LNCaP clone FGC (cell line): ENCODE results near the gene TSPAN14.

Experiments
- DNase-seq: peaks from one replicate; pipeline ENCODE4 v3.0.0-alpha.2; 2011; ENCODE audit warnings: low read depth
- H3K4me3 ChIP-seq: 2 replicates; pipeline ENCODE4 v1.5.1; 2011; ENCODE audit warnings: mild to moderate bottlenecking, low read depth, low read length, control low read depth
- TF ChIP-seq, protein P1 (sequence below): IDR thresholded peaks from 2 replicates; pipeline ENCODE4 v1.5.1; 2012; ENCODE audit warnings: mild to moderate bottlenecking; ENCODE audit not compliant: control insufficient read depth, insufficient read depth; ENCODE audit errors: extremely low read depth

The TSPAN14 gene

GRCh38 chr10:80488539-80489066 lies 34.5 kb downstream of the TSPAN14 start:
- no peak overlapping the region for H3K4me3 ChIP-seq
- DNase-seq = no peak
- TF ChIP-seq, protein P1, sequence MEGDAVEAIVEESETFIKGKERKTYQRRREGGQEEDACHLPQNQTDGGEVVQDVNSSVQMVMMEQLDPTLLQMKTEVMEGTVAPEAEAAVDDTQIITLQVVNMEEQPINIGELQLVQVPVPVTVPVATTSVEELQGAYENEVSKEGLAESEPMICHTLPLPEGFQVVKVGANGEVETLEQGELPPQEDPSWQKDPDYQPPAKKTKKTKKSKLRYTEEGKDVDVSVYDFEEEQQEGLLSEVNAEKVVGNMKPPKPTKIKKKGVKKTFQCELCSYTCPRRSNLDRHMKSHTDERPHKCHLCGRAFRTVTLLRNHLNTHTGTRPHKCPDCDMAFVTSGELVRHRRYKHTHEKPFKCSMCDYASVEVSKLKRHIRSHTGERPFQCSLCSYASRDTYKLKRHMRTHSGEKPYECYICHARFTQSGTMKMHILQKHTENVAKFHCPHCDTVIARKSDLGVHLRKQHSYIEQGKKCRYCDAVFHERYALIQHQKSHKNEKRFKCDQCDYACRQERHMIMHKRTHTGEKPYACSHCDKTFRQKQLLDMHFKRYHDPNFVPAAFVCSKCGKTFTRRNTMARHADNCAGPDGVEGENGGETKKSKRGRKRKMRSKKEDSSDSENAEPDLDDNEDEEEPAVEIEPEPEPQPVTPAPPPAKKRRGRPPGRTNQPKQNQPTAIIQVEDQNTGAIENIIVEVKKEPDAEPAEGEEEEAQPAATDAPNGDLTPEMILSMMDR = no peak

DNA sequence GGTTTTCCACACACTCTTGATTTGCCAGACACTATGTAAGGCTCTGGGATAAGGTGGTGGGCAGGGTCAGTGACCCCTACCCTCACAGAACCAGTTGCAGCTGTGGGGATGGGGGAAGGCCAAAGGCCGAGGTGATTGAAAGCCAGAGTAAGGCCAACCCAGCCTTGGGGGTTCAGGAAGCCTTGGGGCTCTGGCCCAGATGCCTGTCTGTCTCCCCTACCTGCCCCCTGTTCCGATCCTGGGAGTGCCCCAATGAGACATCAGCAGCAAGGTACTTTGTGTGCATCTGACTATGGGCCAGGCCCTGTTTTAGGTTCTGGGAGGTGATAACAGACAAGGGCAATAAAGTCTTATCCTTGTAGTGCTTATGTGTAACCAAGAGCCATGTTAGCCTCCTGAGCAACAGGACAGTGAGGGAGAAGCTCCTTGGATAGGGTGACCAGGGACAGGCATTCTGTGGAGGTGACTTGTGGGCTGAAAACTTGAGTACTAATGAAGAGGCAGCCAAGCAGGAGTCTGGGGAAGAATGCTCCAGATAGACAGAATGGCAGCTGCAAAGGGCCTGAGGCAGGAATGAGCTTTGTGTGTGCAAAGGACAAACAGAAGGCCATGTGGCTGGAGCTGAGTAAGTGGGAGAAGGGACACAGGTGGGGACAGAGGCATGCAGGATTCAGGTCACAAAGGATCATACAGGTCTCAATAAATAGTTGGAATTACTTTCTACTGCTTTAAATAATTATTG lies 35.4 kb downstream of the TSPAN14 start:
- TF ChIP-seq, protein P1 = no peak
- no peak for DNase-seq
- H3K4me3 ChIP-seq = no peak overlapping the region

GRCh38 chr10:80491251-80492102 lies 37.4 kb downstream of the TSPAN14 start:
- DNase-seq = no peak
- TF ChIP-seq, protein P1 = no peak
- no peak overlapping the region for H3K4me3 ChIP-seq

DNA sequence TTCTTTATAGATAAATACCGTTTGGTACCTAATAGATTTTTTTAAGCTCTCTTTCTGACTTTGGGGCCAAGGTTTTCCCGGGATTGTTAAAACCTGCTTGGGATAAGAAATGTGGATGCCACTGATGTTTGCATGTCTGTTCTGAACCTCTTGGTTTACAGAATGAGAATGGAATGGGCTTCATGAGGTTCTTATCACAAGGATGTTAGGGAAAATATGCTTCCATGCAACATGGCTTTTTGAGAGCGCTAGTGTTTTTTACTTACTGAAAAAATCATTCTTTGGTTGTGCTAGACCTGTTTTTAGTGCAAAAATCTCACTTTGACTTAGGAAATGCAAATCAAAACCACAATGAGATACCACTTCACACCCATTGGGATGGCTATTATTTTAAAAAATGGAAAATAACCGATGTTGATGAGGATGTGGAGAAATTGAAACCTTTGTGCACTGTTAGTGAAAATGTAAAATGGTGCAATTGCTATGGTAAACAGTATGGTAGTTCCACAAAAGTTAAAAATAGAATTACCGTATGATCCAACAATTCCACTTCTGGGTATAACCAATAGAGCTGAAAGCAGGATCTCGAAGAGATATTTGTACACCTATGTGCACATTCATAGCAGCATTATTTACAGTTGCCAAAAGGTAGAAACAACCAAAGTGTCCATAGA lies 38.9 kb downstream of the TSPAN14 start:
- no peak for DNase-seq
- TF ChIP-seq, protein P1 = no peak
- H3K4me3 ChIP-seq = no peak overlapping the region

DNA sequence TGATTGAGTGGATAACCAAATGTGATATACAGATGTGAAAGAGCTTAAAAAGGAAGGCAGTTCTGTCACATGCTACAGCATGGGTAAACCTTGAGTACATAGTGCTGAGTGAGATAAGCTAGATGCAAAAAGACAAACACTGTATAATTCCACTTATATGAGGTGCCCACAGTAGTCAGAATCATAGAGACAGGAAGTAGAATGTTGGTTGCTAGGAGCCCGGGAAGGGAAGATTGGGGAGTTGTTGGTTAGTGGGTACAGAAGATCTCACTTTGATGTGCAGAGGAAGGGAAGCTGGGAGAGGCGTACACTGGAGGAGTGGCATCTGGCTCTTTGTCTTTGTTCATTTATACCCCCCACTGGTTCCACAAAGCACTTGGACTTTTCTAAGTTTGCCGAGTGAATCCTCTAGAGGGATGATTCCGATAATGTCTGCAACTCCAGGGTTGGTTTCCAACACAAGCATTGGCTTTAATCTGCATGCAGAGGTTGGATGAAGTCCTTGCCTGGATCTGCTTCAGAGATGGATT lies 39.5 kb downstream of the TSPAN14 start:
- H3K4me3 ChIP-seq = no peak overlapping the region
- DNase-seq = no peak
- TF ChIP-seq, protein P1 = no peak

DNA sequence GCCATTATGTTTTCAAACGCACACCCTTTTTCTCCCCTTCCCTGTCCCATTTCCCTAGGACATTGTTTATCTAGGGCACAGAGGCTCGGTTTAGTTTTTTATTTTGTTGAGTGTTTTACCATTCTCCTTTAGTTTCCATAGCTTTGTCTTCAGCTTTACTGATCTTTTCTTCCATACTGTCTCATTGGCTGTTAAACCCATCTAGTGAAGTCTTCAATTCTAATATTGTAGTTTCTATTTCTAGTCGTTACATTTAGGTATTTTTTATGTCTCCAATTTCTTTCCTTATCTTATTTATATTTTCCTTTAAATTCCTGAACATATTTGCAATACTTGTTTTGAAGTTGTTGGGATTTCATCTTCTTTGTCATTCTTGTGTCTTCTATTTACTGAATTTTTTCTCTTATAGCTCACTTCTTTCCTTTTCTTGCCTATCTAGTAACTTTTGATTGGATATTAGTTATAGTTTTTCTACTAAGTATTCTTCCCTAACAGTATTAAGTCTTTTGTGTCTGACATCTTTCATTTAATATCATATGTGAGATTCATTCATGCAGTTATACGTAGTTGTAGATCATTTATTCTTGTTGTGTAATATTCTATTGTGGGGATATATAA lies 42.6 kb downstream of the TSPAN14 start:
- no peak for DNase-seq
- no peak overlapping the region for H3K4me3 ChIP-seq
- TF ChIP-seq, protein P1 = no peak
